GM19467 (cell line): ENCODE measurements around the gene NPIPA1.
"Not testable (repeated sequence)": the region's sequence is repeated elsewhere in the genome, so short reads cannot be mapped to it uniquely, and the experiment has no call there.

Experiments used
- ATAC-seq: cut with Tn5 transposase; IDR thresholded peaks from one replicate; pipeline ENCODE4 v1.9.1; 2021; ENCODE audit warnings: mild to moderate bottlenecking, moderate library complexity; ENCODE audit not compliant: unreplicated experiment

The NPIPA1 gene

GRCh38 chr16:14929176-14929575, 8.1 kb upstream of the NPIPA1 start:
- not testable (repeated sequence) for ATAC-seq

- not testable (repeated sequence) for ATAC-seq
These were observed 7.0 kb upstream of the NPIPA1 start for GRCh38 chr16:14930246-14930645.

DNA sequence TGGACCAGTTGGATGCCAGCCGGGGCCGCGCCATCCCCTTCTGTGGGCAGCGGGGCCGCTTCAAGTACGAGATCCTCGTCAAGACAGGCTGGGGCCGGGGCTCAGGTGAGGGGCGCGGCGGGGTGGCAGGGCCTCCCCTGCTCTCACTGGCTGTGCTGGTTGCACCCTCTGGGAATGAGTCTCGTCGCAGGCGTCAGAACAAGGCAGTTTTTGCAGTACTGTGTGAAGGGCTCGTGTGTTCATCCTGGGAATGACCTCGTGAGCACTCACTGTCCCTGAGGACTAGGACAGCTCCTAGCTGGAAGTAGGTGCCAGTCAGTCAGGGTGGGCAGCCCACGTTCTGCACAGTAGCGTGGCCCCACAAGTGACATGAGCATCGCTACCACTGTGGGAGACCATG, 6.3 kb upstream of the NPIPA1 start:
- ATAC-seq: not testable (repeated sequence)

- ATAC-seq: not testable (repeated sequence)
These were observed 4.5 kb upstream of the NPIPA1 start for GRCh38 chr16:14932581-14933375.

GRCh38 chr16:14937994-14938393, 751 bp downstream of the NPIPA1 start:
- ATAC-seq: not testable (repeated sequence)

DNA sequence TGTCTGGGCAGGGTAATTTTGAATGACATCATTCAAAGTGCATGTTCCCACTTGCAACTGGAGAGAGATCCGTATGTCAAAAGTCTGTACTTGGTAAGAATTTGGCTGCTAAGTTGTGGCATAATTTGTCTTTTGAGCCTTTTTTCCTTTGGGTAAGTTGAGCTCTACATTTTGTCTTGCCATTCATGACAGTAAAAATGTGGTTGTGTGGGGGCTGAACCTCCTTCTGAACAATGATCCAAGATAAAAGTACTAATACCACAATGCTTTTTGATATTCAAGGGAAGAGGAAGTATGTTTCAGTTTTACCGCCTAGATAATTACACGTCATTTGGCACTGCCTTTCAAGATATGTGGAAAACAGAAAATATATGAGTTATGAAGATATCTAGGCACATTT, 5.4 kb downstream of the NPIPA1 start:
- not testable (repeated sequence) for ATAC-seq

DNA sequence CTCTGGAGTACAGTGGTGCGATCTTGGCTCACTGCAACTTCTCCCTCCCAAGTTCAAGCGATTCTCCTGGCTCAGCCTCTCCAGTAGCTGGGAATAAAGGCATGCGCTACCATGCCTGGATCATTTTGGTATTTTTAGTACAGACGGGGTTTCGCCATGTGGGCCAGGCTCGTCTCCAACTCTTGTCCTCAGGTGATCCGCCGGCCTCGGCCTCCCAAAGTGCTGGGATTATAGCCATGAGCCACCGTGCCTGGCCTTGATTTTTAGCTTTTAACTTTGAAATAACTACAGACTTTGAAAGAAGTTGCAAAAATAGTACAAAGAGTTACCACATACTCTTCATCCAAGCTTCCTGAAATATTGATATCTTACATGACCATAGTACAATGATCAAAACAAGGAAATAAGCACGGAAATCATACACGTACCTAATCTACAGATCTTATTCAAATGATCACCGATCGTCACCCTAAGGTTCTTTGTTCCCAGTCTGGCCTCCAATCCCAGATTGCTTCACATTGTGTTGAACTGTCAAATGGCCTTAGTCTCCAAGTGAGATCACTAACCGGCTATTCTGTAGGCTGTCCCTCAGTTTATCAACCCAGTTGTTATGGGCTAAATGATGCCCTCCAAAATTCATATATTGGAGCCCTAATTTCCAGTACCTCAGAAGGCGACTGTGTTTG, 18.4 kb downstream of the NPIPA1 start:
- ATAC-seq: no peak

DNA sequence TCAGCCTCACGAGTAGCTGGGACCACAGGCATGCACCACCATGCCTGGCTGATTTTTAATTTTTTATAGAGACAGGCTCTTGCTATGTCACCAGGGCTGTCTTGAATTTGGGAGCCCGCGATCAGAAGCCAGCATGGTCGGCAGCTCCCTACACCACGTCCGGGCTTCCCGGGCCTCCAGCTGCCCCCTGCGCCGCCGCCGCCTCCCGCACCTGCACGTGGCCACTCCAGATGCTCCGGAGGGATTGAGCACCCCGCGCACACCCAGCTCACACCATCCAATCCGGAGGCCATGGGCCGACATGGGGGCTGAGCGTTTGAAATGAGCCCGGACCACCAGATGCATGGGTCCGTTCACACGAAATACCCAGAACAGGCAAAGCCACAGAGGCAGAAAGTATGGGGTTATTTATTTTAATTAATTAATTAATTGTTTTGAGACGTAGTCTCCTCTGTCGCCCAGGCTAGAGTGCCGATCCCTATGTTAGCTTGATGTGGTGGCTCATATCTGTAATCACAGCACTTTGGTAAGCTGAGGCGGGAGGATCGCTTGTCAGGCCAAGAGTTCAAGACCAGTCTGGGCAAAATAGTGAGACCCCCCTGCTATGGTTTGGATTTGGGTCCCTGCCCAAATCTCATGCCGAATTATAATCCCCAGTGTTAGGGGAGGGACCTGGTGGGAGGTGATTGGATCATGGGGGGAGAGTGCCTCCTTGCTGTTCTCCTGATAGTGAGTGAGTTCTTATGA, 20.5 kb downstream of the NPIPA1 start:
- no peak for ATAC-seq

- ATAC-seq: no peak
These were observed 21.0 kb downstream of the NPIPA1 start for GRCh38 chr16:14958323-14958600.

DNA sequence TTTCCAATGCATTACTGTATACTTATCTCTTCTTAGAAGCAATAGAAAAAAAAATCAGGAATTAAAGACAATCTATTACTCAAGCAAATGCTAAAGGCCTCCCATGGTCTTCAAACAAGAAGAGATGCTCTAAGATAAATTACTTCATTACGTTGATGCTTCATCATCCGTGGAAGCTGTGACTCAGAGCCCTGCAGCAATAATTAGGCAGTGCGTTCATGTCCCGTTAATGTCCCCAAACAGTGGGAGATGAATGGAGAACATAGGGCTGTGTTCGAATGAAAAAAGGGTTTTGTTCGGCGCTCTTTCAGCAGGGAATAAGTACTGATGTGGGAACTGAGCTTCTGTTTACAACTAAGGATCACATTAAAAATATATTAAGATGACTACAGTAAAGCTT, 21.7 kb downstream of the NPIPA1 start:
- ATAC-seq: no peak

GRCh38 chr16:14961405-14962186, 24.4 kb downstream of the NPIPA1 start:
- ATAC-seq: no peak

DNA sequence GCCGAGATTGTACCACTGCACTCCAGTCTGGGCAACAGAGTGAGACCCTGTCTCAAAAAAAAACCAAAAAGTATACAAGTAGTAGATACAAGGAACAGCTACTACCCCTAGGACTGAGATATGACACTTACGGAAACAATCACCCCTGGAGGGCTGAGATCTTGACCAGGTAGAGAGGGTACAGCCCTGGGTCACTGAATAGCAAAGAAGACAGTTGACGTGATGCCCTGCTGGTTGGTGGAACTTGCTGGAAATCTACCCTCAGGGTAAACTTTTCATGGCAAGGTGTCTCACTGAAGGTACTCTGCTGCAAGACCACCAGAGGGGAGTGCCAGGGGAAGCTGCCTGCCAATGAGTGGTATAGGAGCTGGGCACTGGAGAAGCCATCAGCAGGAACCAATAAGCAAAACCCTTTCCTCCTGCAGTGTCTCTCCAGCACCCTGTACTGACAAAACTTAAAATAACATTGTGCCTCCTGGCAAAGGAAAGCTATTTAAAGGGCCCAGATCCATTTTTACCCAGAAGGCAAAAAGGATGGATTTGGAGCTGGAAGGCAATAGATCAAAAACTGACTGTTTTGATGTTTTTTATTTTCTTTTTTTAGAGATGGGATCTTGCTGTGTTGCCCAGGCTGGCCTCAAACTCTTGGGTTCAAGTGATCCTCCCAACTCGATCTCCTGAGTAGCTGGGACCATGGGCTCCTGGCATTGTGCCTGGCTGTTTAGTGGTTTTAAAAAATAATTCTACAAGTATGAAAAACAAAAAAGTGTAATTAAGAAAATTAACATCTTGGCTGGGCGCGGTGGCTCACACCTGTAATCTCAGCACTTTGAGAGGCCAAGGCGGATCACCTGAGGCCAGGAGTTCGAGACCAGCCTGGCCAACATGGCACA, 26.3 kb downstream of the NPIPA1 start:
- no peak for ATAC-seq

DNA sequence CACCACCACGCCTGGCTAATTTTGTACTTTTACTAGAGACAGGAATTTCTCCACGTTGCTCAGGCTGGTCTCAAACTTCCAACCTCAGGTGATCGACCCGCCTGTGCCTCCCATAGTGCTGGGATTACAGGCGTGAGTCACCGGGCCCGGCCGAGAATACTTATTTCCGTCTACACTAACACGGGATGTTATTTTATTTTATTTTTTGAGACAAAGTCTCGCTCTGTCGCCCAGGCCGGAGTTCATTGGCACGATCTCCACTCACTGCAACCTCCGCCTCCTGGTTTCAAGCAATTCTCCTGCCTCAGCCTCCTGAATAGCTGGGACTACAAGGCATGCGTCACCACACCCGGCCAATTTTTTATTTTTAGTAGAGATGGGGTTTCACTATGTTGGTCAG, 28.1 kb downstream of the NPIPA1 start:
- no peak for ATAC-seq

DNA sequence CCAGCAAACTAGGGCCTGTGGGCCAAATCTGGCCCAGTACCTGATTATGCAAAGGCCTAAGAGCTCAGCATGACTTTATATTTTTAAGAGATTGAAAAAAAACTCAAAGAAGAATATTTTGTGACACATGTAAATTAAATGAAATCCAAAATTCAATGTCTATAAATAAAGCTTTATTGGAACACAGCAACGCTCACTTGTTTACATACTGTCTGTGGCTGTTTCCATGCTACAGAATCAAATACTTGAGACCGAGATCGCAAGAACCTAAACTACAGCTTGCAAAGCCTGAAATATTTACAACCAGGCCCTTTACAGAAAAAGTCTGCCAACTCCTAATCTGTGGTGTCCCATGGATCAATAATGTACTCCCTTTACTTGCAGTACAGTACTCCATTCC, 32.6 kb downstream of the NPIPA1 start:
- not testable (repeated sequence) for ATAC-seq

- not testable (repeated sequence) for ATAC-seq
These were observed 34.5 kb downstream of the NPIPA1 start for GRCh38 chr16:14971621-14972228.

- ATAC-seq: not testable (repeated sequence)
These were observed 36.6 kb downstream of the NPIPA1 start for GRCh38 chr16:14973785-14974322.

DNA sequence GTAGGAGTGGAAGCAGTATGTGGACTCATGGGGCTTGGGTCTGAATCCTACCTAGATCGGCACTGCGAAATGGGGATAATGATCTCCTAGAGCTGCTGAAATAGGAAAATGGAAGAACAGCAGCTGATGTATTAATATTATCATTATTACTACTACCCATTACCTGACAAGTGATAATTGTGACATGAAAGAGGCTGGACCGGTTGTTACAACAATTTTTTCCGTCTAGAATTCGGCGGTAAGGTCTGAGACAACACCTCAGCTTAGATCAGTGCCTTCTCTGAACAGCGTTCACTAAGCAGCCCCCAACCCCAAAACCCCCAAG, 37.0 kb downstream of the NPIPA1 start:
- not testable (repeated sequence) for ATAC-seq

GRCh38 chr16:14974656-14975417, 37.6 kb downstream of the NPIPA1 start, which contains the start of gene PDXDC1:
Gene PDXDC1 (plus strand): TSS chr16:14975026. CDS start chr16:14975200, 174 bp downstream.
- ATAC-seq: peak; percentile 91
